ENCODE data around the gene TNRC6C.

Gene TNRC6C

DNA sequence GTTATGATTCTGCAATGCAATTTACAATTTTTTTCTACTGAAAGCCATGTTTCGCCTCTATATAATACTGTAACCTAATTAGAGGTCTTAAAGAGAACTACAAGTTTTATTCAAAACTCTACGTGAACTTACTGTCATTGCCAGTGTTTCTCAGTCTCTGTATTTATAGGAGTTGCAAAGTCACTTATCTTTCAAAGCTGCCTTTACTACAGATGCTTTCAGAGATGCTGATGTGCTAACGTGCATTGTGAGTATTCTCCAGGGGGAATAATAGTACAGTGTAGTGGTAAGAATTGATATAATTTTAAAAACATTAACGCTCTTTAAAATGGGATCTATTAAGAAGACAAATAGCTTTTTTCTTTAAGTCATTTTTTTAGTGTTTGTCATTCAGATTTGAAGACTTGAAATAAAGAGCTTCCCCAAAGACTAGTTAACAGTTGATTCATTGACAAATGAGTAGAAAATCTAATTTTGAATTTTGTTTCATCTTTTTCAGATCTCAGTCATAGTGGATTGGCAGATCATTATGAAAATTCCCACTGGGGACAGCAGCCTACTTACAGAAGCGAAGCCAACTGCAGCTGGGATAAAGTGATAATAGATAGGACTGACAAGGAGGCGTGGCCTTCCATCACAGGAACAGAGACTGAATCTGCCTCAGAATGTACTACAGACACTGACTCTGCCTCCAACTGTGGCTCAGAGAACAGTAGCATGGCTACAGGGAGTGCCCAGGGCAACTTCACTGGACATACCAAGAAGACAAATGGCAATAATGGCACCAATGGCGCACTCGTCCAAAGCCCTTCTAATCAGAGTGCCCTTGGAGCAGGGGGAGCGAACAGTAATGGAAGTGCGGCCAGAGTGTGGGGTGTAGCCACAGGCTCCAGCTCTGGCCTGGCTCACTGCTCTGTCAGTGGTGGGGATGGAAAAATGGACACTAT, 90.1 kb downstream of the TNRC6C start:
- TF ChIP-seq GATA3 (IDR thresholded peaks at IDR 0.05; ENCODE audit: low read depth, low read length) (no peak), GATA2 (IDR thresholded peaks at IDR 0.05; ENCODE audit: low read depth, low read length) (no peak)

DNA sequence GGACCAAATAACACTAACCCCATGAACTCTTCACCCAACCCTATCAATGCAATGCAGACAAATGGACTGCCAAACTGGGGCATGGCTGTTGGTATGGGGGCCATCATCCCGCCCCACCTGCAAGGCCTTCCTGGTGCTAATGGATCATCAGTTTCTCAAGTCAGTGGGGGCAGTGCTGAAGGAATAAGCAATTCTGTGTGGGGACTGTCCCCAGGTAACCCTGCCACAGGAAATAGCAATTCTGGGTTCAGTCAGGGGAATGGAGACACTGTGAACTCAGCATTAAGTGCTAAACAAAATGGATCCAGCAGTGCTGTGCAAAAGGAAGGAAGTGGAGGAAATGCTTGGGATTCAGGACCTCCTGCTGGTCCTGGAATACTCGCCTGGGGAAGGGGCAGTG, 91.1 kb downstream of the TNRC6C start:
- no peak for TF ChIP-seq GATA2 (IDR thresholded peaks at IDR 0.05; ENCODE audit: low read depth, low read length)
- no peak for TF ChIP-seq GATA3 (IDR thresholded peaks at IDR 0.05; ENCODE audit: low read depth, low read length)

GRCh38 chr17:78051186-78051972, 92.9 kb downstream of the TNRC6C start:
- no peak for TF ChIP-seq GATA3 (IDR thresholded peaks at IDR 0.05; ENCODE audit: low read depth, low read length)
- TF ChIP-seq GATA2 (IDR thresholded peaks at IDR 0.05; ENCODE audit: low read depth, low read length), result no peak

- TF ChIP-seq GATA3 (IDR thresholded peaks at IDR 0.05; ENCODE audit: low read depth, low read length) (no peak), GATA2 (IDR thresholded peaks at IDR 0.05; ENCODE audit: low read depth, low read length) (no peak)
These were observed 95.4 kb downstream of the TNRC6C start for GRCh38 chr17:78053777-78054468.

GRCh38 chr17:78057113-78057740, 98.7 kb downstream of the TNRC6C start:
- no peak for TF ChIP-seq GATA3 (IDR thresholded peaks at IDR 0.05; ENCODE audit: low read depth, low read length)
- no peak for TF ChIP-seq GATA2 (IDR thresholded peaks at IDR 0.05; ENCODE audit: low read depth, low read length)

DNA sequence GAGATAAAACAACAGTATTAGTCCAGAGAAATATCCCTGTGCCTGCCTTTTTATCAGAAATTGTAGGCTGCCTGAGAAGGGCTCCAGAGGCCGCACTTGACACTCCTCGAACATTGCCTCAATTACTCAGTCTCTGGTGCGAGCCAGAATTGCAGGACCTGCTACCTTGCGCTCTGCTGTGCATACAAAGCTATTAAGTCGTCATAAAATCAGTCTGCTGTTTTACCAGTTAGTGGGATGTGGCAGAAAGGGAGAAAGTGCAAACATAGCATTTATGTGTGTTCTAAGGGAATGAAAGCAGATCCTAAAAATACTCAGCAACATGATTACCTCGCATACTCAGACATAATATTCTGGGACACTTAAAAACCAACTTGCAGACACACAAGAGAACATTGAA, 99.5 kb downstream of the TNRC6C start:
- TF ChIP-seq GATA2 (IDR thresholded peaks at IDR 0.05; ENCODE audit: low read depth, low read length) (no peak), GATA3 (IDR thresholded peaks at IDR 0.05; ENCODE audit: low read depth, low read length) (no peak)

DNA sequence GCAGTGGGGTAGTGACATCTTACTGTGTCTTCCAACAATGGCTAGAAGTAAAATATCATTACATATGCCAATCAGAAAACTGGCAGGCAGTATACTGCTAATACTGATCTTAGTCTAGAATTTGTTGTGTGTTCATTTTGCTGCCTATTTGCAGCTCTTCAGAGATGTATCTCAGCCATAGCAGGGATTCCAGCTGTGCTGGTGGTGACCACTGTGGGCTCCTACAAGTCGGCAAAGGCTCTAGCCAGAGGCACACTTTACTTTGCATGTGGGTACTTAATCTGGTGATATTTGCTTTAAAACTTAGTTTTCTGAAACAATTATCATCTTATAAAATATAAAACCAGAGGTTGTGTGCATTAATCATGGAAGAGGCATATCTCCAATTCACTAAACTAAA, 100.1 kb downstream of the TNRC6C start:
- no peak for TF ChIP-seq GATA3 (IDR thresholded peaks at IDR 0.05; ENCODE audit: low read depth, low read length)
- TF ChIP-seq GATA2 (IDR thresholded peaks at IDR 0.05; ENCODE audit: low read depth, low read length), result no peak

GRCh38 chr17:78062596-78062995, 104.1 kb downstream of the TNRC6C start:
- TF ChIP-seq GATA2 (IDR thresholded peaks at IDR 0.05; ENCODE audit: low read depth, low read length) (no peak), GATA3 (IDR thresholded peaks at IDR 0.05; ENCODE audit: low read depth, low read length) (no peak)

GRCh38 chr17:78063489-78063888, 105.0 kb downstream of the TNRC6C start:
- TF ChIP-seq GATA2 (IDR thresholded peaks at IDR 0.05; ENCODE audit: low read depth, low read length) (no peak), GATA3 (IDR thresholded peaks at IDR 0.05; ENCODE audit: low read depth, low read length) (no peak)

DNA sequence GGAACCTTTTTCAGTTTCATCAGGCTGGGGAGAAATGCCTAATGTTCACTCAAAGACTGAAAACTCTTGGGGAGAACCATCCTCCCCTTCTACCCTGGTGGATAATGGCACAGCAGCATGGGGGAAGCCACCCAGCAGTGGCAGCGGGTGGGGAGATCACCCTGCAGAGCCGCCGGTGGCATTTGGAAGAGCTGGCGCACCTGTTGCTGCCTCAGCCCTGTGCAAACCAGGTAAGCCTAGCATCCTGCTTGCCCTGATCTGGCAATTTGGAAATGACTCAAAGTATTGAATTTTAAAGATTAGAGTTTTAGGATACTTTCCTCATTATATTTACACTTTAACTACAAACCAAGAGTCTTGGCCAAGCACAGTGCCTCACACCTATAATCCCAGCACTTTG, 106.2 kb downstream of the TNRC6C start:
- TF ChIP-seq GATA2 (IDR thresholded peaks at IDR 0.05; ENCODE audit: low read depth, low read length) (no peak), GATA3 (IDR thresholded peaks at IDR 0.05; ENCODE audit: low read depth, low read length) (no peak)

DNA sequence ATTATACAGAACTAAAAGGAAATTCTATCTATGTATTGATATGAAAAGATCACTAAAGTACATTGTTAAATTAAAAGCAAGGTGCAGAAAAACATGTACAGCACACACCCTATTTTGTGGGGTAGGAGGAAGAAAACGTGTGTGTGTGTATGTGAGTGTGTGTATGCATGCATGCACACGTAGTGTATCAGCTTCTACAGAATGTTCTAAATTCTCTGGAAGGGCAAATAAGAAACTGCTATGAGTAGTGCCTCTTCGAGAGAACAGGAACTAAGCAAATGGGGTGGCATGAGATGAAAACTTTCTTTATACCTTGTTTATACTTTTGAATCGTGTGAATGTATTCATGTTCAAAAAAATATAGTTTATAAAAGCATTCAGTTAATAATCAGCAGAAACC, 111.2 kb downstream of the TNRC6C start:
- TF ChIP-seq GATA2 (IDR thresholded peaks at IDR 0.05; ENCODE audit: low read depth, low read length) (no peak), GATA3 (IDR thresholded peaks at IDR 0.05; ENCODE audit: low read depth, low read length) (no peak)

DNA sequence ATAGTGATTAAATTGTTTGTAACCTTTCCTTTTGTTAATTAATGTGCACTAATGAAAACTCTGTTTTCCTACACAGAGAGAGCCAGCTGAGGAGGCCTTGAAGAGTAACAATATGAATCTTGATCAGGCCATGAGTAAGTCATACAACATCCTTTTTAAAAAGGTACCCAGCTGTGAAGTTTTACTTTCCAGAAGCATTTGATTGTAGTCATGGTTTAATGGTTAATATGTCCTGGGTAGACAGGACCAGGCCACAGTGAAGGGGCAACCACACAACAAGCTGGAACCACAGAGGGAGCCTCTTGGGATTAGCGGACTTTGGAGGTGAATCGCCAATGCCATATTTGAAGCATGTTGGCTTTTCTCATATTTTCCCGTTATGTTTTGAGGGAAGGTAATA, 114.5 kb downstream of the TNRC6C start:
- TF ChIP-seq GATA2 (IDR thresholded peaks at IDR 0.05; ENCODE audit: low read depth, low read length), result no peak
- TF ChIP-seq GATA3 (IDR thresholded peaks at IDR 0.05; ENCODE audit: low read depth, low read length), result no peak

DNA sequence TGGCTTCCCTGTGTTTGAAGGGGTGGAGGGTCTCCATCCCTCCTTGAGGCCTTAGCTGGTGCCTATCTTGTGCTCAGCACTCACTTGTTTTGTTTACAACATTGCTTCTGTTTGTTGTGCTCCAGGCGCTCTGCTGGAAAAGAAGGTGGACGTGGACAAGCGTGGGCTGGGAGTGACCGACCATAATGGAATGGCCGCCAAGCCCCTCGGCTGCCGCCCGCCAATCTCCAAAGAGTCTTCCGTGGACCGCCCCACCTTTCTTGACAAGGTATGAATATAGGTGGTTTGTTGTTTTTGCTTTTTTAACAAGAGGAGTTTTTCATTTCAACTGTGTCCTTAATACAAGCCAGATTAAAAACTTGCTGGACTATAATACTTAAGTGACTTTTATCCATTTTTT, 116.5 kb downstream of the TNRC6C start:
- TF ChIP-seq GATA3 (IDR thresholded peaks at IDR 0.05; ENCODE audit: low read depth, low read length) (no peak), GATA2 (IDR thresholded peaks at IDR 0.05; ENCODE audit: low read depth, low read length) (no peak)

DNA sequence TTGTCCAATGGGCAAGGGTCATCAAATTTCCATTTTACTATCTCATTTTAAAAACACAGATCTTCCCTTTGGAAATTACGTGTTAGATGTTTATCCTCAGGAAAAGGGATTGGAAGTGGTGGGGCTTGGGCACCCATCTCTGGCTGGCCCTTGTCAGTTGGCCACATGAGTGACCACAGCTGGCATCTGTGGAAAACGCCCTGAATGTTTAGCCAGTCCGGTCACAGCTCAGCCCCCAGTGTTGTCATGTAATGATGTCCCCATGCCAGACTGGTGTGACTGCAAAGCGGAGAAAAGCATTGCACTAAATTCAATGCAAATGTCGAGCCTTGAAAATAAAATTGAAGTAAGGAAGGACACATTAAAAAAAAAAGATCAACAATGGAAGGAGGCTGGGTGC, 117.0 kb downstream of the TNRC6C start:
- no peak for TF ChIP-seq GATA3 (IDR thresholded peaks at IDR 0.05; ENCODE audit: low read depth, low read length)
- TF ChIP-seq GATA2 (IDR thresholded peaks at IDR 0.05; ENCODE audit: low read depth, low read length), result no peak

Measured in SH-SY5Y (cell line).